ENCODE data around the gene ARSB.
A peak's percentile ranks its signal among the peaks of the same experiment; 100 is the strongest.

Gene ARSB

GRCh38 chr5:78985116-78985724, at the start of gene ARSB:
TSS of gene ARSB (minus strand) at chr5:78985310. CDS start at chr5:78985248, 62 bp downstream.
- DNase-seq: peak; percentile 72 to 87 (median 78)

GRCh38 chr5:79032782-79033181, 47.7 kb upstream of the ARSB start:
- no peak for DNase-seq

- no peak for DNase-seq
Observed at GRCh38 chr5:79032031-79032695, 47.1 kb upstream of the ARSB start.

GRCh38 chr5:79031485-79031867, 46.4 kb upstream of the ARSB start:
- DNase-seq: no peak

GRCh38 chr5:79030663-79031484, 45.8 kb upstream of the ARSB start:
- no peak for DNase-seq

GRCh38 chr5:79025054-79025472, 40.0 kb upstream of the ARSB start:
- peak; percentile 66 to 83 (median 82) for DNase-seq

- DNase-seq: no peak
Observed at GRCh38 chr5:79023947-79024346, 38.8 kb upstream of the ARSB start.

- DNase-seq: no peak
Observed at GRCh38 chr5:79023348-79023747, 38.2 kb upstream of the ARSB start.

GRCh38 chr5:79022771-79023170, 37.7 kb upstream of the ARSB start:
- no peak for DNase-seq

- DNase-seq: no peak
Observed at GRCh38 chr5:79021753-79022152, 36.6 kb upstream of the ARSB start.

GRCh38 chr5:79020861-79021561, 35.9 kb upstream of the ARSB start:
- peak; percentile 71 to 76 (median 76) for DNase-seq

- no peak for DNase-seq
Observed at GRCh38 chr5:79014631-79015030, 29.5 kb upstream of the ARSB start.

GRCh38 chr5:79011869-79012268, 26.8 kb upstream of the ARSB start:
- no peak for DNase-seq

GRCh38 chr5:79011219-79011836, 26.2 kb upstream of the ARSB start:
- DNase-seq: no peak

GRCh38 chr5:79008362-79008761, 23.3 kb upstream of the ARSB start:
- no peak for DNase-seq

- DNase-seq: no peak
Observed at GRCh38 chr5:79007872-79008271, 22.8 kb upstream of the ARSB start.

GRCh38 chr5:79005936-79006631, 21.0 kb upstream of the ARSB start:
- no peak for DNase-seq

GRCh38 chr5:79005151-79005550, 20.0 kb upstream of the ARSB start:
- DNase-seq: no peak

GRCh38 chr5:79002374-79002773, 17.3 kb upstream of the ARSB start:
- no peak for DNase-seq

GRCh38 chr5:79001471-79001870, 16.4 kb upstream of the ARSB start:
- DNase-seq: peak in 2 of 3 donors; percentile 13 to 28

- no peak for DNase-seq
Observed at GRCh38 chr5:78997090-78997489, 12.0 kb upstream of the ARSB start.

- DNase-seq: no peak
Observed at GRCh38 chr5:78995521-78996007, 10.5 kb upstream of the ARSB start.
